GM19099 (cell line): Measurements from ENCODE around the gene LYSMD4.

Experiments
- POLR2A ChIP-seq: IDR thresholded peaks from 3 replicates; pipeline ENCODE4 v1.6.1; 2011; ENCODE audit warnings: low read depth; ENCODE audit not compliant: insufficient read length; ENCODE audit errors: extremely low read depth

The LYSMD4 gene

DNA sequence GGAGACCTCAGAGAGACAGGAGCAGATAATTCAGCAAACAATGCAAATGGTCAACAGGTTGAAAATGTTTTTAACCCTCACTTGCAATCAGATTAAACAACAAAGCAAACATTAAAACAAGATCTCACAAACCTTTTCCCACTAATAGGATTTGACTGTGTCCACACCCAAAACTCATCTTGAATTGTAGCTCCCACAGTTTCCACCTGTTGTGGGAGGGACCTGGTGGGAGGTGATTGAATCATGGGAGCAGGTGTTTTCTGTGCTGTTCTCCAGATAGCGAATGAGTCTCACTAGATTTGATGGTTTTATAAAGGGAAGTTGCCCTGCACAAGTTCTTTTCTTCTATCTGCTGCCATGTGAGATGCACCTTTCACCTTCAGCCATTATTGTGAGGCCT, 1.3 kb upstream of the LYSMD4 start:
- no peak for TF ChIP-seq POLR2A

DNA sequence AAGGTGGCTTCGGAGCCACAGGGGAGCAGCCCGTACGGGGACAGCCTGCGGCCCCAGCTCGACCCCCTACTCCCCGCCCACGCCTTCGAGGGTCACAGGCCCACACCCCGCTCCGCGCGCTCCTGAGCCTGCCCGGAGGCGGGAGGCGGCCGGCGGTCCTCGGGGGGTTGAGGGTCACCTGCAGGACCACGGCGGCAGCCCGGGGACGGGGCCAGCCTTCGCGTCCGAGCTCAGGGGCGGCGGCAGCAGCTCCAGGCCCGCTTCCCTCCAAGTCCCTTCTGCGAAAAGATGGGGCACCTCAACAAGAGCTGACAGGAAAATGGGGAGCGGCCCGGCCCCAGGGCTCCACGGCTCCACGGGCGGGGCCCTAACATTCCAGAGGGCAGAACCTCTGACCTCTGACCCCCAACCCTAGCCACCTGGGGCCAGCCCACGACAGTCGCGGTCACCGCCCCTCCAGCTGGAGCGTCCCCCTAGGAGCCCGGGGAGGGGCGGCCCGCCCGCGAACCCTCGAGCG, 428 bp downstream of the LYSMD4 start:
- no peak for TF ChIP-seq POLR2A

DNA sequence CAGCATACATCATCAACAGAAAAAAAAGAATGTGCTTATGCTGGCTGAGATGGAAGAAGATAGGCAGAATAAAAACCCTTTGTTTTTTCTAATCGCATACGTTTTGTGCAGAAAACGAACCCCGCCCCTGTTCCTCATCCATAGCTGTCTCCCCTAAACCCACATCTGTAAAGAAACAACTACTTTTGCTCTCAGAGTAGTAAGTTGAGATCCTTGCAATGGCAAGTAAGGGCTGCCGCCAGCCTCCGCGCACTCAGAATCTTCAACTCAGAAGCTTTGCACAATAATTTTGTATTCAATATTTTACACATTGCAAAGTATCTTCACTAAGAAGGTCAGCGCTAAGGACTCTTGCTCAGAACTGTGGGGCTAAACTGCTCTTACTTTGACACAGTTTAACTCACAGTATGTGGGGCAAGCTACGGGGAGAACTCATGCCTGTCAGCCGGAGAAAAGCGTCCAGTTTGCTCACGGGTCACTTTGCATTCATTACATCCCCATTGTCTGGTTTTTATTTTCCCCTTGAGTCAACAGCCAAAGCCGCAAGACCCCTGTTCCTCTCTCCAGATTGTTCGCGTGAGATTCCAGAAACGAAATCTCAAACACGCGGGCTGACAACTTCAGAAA, 1.0 kb downstream of the LYSMD4 start:
- TF ChIP-seq POLR2A: no peak

DNA sequence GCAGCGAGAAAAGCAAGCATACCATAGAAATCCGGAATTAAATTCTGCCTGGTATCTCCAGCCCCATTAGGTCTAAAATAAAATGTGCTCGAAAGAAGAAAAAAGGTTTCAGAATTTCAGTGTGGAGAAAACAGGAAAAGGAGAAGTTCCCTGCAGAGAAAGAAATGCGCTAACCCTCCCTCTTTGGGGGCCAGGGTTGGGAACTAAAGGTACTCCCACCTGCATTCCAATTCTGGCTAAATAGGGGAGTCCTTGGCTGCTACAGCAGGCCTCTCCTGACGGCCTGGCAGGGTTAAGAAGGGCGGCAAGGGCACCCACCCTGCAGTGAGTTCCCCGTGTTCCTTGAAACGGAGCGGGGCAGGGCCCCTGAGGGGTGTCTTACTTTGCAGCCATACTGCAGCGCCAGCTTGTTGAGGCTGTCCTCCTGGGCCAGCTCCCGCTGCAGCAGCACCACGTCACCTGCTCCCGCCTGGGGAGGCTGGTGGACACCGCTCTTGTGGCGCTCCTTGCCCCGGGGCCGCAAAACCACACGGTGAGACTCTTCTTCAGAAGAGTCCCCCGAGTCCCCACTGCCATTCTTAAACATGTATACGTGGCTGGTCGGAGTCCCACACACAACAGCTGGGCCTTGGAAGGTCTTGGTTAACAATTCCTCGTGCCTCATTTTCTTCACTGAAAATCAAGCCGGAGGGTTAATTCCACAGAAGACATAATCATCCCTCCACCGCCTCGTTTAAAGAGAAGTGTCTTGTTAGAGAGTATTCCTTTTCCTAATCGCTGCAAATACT, 1.7 kb downstream of the LYSMD4 start:
- no peak for TF ChIP-seq POLR2A

DNA sequence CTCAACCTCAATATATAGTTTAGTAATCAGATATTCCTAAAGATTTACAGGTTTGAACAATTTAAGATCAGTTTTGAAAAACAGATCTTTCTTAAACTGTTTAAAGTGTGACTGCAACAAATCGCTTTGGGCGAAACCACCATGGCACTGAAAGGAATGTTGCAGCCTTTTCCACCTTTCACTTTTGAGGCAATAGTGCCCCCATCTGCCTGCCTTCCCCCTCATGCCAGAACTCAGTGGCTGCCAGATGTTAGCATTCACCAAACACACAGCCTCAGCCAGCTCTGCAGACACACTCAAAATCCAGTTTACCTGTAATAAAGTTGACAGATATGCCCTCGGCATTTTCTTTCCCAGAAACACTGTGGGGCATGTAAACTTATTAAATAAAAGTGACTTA, 3.3 kb downstream of the LYSMD4 start:
- TF ChIP-seq POLR2A: no peak

DNA sequence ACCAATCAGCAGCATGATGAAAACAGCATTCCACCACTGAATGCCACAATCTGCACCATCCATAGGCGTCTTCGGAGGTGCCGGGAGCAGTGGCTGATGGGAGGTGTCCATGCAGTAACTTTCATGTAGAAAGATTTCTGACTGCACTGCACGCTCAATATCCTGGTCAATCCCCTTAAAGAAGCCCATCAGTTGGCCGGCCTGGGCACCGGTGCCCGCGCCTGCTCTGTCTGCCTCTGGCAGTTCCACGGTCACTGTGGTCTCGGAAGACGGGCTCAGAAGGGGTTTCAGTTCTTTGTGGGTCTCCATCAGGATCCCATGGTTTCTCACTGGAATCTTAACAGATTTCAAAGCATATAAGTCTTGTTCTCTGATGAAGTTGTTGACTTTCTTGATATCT, 3.9 kb downstream of the LYSMD4 start:
- TF ChIP-seq POLR2A: no peak

DNA sequence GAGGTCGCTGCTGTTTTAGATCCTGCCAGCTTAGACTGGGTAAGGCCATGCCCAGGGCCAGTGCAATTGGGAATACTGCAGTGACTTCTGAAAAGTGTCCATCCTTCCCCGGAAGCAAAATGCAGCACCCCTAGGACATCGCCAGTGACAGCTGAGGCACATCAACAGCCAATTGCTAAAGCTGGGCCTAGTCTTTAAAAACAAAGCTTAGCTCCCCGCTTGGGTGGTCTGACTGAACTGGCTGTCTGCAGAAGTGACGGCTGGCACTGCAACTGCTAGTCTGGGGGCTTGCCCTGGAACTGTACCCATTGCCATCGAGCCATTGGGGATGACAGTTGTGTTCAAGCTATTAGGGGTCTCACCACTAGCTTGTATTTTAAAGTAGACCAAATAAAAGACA, 4.3 kb downstream of the LYSMD4 start:
- TF ChIP-seq POLR2A: no peak

DNA sequence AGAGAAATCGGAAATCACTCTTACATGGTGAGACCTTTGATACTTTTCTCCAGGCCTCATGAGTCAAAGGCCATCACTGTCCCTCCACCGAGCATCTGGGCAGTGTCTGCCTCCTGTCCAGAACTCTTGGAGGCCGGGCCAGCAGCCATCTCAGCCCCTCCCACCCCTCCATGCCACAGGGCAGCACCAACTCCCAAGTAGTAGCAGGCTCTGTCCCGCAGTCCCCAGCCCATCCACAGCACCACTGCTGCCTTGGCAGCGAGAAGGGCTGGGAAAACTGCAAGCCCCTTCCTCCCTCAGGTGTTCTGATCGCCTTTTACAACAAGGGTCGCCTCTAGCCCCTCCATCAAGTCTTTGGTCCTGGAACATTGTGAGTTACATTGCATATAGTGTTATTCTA, 5.5 kb downstream of the LYSMD4 start:
- no peak for TF ChIP-seq POLR2A

DNA sequence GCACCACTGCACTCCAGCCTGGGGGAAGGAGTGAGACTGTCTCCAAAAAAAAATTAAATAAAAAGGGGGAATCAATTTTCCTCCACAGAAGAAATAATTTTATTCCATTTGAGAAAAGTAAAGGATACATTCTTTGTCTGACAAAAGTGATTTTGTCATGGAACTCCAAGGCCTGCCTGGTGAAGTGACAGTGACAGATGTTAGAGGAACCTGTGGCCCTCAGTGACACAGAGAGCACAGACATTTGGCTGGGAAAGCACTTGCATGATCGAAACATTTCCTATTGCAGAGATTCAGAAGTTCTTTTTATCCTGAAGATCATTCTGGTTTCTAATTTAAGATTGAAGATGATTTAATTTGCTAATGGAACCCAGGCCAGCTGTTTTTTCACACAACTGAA, 5.9 kb downstream of the LYSMD4 start:
- no peak for TF ChIP-seq POLR2A

DNA sequence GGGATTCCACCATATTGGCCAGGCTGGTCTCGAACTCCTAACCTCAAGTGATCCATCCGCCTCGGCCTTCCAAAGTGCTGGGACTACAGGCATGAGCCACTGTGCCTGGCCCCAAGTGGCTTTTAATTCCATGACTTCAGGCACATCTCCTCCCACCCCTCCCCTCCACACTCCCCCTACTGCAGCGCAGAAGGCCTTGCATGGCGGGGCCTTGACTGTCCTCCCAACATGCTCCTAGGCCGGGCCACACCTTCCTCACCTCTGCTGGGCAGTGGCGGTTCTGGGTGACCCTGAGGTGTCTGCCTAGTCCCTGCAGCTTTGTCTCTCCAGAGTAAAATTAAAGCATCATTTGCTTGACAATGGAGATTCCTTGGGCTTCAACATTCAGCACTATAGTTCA, 6.9 kb downstream of the LYSMD4 start:
- no peak for TF ChIP-seq POLR2A

DNA sequence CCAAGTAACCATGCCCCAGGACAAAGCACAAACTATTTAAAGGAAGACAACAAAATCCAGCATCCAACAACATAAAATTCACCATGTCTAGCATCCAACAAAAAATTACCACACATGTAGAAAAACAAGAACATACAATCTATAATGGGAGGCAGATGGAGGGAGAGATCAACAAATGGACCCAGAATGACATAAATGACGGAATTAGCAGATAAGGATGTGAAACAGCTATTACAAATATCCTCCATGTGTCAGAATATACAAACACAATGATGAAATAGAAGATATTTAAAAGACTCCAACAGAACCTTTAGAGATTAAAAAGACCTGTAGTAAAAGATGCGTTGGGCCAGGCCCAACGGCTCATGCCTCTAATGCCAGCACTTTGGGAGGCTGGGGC, 10.8 kb downstream of the LYSMD4 start:
- no peak for TF ChIP-seq POLR2A

DNA sequence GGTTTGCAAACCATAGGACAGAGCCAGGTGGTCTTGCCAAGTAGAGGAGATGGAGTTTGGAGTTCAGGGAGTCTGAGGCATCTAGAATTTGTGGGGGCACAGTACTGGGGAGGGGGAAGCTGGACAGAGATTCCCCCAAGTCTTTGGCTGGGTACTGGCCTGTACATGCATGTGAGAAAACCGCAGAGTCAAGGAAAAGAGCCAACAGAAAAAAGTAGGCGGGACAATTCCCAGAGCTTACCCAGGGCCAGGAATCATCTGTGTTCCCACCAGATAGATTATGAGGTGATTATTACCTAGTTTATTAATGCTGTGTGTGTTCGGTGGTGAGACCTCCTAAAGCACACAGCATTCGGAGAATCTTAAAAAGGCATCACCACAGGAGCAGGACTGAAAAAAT, 11.3 kb downstream of the LYSMD4 start:
- no peak for TF ChIP-seq POLR2A

DNA sequence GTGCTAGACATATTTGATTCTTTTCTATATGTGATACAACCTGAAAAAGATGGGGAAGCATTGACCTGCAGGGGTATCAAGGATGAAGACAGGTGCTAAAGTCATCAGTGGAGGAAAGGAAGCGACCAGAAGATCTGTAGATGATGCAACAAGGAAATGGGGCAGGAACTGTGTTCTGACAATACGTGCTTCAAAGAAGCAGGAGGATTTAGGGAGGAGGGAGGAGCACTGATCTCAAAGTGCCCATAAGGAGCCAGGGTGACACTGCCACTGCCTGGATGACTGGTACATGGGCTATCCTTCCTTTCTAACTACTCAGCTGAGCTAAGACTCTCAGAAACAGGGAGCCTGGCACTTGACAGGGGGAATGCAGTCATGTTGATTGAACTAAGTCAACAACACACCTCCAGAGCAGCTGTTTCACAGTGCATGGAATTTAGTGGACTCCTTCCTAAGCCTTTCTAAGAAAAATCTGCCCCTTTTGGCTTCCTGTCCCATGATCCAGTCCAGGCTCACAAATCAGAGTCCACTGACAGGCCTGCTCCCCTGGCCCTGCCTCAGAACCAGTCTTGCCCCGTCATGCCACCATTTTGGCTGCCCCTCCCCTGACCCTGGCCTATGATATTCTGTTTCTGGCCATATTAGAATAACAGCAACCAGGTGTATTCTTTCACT, 12.0 kb downstream of the LYSMD4 start:
- TF ChIP-seq POLR2A: no peak

DNA sequence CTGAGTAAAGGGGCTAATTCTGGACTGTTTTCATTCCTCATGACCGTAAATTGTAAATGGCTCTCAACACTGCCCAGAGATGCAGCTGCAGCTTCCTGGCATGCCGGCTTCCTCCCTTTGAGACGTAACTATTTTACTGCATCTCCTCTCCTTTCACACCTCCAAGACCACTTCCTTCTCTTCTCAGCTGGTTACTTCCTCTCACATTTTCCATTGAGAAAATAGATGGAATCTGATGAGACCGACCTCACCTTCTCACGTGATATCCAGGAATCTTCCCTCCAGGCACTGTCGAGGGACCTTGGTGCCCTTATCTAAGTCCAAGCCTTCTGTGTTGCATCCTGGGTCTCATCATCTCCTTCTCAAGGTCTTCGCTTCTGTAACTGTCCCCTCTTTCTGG, 12.7 kb downstream of the LYSMD4 start:
- TF ChIP-seq POLR2A: no peak

DNA sequence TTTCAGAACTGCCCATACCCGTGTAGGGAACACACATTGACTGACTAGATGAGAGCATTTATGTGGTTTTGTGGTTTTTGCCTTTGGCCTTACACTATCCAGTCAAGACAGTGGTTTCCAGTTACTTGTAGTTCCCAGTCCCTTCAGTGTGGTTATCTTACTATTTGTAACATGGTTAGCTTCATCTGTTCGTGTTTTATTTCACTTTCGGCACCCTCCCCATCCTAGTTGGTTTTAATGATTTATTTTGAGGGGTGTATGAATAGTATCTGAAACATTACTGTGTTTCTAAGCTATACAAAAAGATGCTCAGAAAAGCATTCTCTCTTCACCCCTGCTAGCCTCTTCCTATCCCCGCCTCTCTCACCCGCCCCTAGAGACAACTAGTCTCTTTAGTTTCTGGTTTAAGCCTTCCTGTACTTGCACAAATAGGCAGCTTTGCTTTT, 14.1 kb downstream of the LYSMD4 start:
- TF ChIP-seq POLR2A: no peak

DNA sequence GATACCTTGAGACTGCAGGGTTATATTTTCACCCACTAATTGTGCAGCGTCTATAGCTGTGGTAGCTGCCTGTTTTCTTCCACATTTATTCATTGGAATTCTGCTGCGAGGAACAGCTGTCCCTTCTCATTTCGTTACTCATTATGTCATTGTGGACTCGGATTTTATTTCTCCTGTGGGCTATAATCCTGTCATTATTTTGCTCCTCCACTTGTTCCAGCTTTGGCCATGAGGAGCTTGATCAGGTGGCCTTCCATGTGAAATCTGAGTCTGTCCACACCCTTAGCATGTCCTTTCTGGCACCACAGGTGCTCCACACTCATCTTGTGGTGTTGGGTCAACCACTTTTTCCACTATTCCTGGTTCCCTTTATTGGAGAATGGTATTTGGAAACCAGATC, 14.8 kb downstream of the LYSMD4 start:
- no peak for TF ChIP-seq POLR2A
